Coronary artery (tissue), 2 donors: ENCODE measurements around the gene MUC22.

ENCODE experiments used
- DNase-seq: peaks from one replicate; pipeline ENCODE4 v3.0.0-alpha.2; 2017; ENCODE audit warnings: low spot score
- H3K27ac ChIP-seq, 2 donors: fragments of 200-600 bp; sonication (generic); one replicate each; pipeline ENCODE4 v1.5.1; 2016 to 2019
- H3K4me3 ChIP-seq: fragments of 200-600 bp; sonication (generic); 2 replicates; pipeline ENCODE4 v1.5.1; 2016; ENCODE audit warnings: mild to moderate bottlenecking, moderate library complexity
- CTCF ChIP-seq: fragments of 200-600 bp; sonication (generic); IDR thresholded peaks from one replicate; pipeline ENCODE4 v1.5.1; 2019; ENCODE audit warnings: antibody characterized with exemption

The MUC22 gene

DNA sequence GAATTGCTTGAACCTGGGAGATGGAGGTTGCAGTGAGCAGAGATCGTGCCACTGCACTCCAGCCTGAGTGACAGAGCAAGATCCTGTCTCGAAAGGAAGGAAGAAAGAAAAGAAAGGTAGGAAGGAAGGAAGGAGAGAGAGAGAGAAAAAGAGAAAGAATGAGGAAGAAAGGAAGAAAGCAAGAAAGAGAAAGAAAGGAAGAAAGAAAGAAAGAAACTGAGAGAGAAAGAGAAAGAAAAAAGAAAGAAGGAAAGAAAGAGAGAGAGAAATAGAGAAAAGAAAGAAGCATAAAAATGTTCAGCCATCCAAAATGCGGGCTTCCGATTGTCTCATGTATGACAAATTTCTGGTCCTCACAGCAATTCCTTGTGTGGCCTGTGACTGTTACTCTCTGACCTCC lies 22.8 kb downstream of the MUC22 start:
- H3K4me3 ChIP-seq = no peak overlapping the region
- no peak overlapping the region for H3K27ac ChIP-seq
- TF ChIP-seq CTCF = no peak
- no peak for DNase-seq

DNA sequence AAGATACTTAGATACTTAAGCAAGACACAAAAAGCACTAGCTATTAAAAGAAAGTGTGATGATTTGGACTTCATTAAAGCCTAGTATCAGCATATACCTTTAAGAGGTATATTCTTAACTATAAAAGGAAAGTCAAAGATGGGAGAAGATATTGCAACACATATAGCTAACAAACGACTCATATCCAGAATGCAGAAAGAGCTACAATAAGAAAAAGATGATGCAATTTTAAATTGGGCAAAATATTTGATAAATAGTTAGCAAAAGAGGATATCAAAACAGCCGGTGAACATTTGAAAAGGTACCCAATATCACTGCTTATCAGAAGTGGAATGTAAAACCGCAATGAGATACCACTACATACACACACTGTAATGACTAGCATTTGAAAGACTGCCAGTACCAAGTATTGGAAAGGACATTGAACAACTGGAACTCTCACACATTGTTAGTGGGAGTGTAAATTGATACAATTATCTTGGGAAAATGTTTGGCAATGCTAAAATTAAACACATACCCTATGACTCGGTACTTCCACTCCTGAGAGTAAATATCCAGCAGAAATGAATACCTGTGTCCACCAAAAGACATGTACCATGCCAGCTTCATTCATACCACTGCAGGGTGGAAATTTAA lies 25.7 kb downstream of the MUC22 start:
- no peak overlapping the region for H3K27ac ChIP-seq

GRCh38 chr6:31037169-31037568 lies 26.9 kb downstream of the MUC22 start:
- H3K27ac ChIP-seq = no peak overlapping the region
- TF ChIP-seq CTCF = no peak
- no peak for DNase-seq
- H3K4me3 ChIP-seq = no peak overlapping the region

More for the DNA sequence above, 25.7 kb downstream of the MUC22 start:
- no peak for DNase-seq
- no peak overlapping the region for H3K4me3 ChIP-seq
- no peak for TF ChIP-seq CTCF

DNA sequence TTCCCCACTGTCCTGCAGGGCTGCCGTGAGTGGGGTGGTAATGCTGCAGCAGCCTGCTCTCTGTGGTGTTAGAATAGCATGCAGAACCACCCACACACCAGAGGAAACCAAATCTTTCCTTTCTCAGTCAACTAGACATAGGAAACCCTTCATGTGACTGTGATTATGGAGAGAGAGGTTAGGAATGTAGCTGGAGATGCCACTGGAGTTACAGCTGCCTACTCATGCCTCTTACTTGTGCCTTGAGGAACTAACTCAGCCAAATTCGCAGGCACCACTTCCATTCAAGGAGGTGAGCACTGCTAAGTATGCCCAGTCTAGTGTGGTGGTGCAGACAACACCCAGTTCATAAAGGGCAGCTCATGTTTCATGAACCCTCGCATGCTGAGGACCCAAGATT lies 27.4 kb downstream of the MUC22 start:
- no peak overlapping the region for H3K27ac ChIP-seq
- DNase-seq = no peak
- no peak overlapping the region for H3K4me3 ChIP-seq
- TF ChIP-seq CTCF = no peak

GRCh38 chr6:31038559-31038958 lies 28.3 kb downstream of the MUC22 start:
- TF ChIP-seq CTCF = no peak
- H3K4me3 ChIP-seq = no peak overlapping the region
- no peak overlapping the region for H3K27ac ChIP-seq
- no peak for DNase-seq

GRCh38 chr6:31040801-31041200 lies 30.5 kb downstream of the MUC22 start:
- no peak overlapping the region for H3K27ac ChIP-seq
- no peak for TF ChIP-seq CTCF

DNA sequence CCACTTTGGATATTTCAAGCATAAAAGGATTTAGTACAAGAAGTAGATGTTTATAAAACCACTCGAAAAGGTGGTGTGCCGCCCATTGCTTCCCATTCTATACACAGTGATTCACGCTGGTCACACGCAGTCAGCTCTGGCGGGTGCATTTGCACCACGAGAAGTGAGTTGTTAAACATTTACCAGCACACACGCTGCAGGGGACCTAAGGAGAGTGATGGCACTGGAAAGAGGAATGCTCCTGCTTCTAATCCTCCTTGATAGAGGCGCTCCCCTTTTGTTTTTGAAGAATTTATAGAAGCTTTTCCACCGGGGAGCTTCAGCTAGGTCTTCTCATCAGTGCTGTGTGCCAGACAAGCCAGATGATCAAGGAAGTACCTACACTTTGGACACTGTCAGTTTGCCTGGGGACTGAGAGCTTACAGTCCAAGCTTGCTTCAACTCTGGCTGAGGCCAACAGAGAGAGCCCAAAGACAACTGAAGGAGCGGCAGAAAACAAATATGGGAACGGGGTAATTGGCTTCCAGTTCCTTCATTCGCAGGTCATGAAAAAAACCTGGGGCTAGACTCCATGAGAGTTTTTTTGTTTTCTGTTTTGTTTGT lies 31.2 kb downstream of the MUC22 start:
- no peak for TF ChIP-seq CTCF
- Histone ChIP-seq H3K27ac (no peak overlapping the region), H3K4me3 (no peak overlapping the region)
- DNase-seq = no peak

More at GRCh38 chr6:31040801-31041200, 30.5 kb downstream of the MUC22 start:
- no peak for DNase-seq
- no peak overlapping the region for H3K4me3 ChIP-seq
